ENCODE data around the gene HDAC9.

HDAC9 gene

GRCh38 chr7:18792871-18793595 lies 297.5 kb downstream of the HDAC9 start:
- ChIA-PET CTCF (no interaction called here), POLR2A (no interaction called here)
- Histone ChIP-seq H3K9me3 (ENCODE audit: control insufficient read depth, insufficient read depth, low read depth, low read length) (no peaks in the 10 kb centered on the region), H3K27ac (ENCODE audit: extremely low read depth, low read depth, low read length) (no peak overlapping the region), H3K4me3 (ENCODE audit: low read depth, low read length) (no peak overlapping the region), H3K4me1 (ENCODE audit: control insufficient read depth, insufficient read depth, low read length) (no peaks in the 10 kb centered on the region), H3K36me3 (ENCODE audit: control insufficient read depth in 2 of 2, insufficient read depth in 1 of 2, low read length in 2 of 2) (no peaks in the 10 kb centered on the region)
- TF ChIP-seq ZNF26 (tag by site-specific recombination; IDR thresholded peaks at IDR 0.05) (no peak), ZNF610 (tag by site-specific recombination; IDR thresholded peaks at IDR 0.05; ENCODE audit: borderline replicate concordance) (no peak), ZNF214 (tag by site-specific recombination; IDR thresholded peaks at IDR 0.05; ENCODE audit: borderline replicate concordance) (no peak), REPIN1 (tag by site-specific recombination; IDR thresholded peaks at IDR 0.05; ENCODE audit: low read depth) (no peak), ZNF692 (tag by site-specific recombination; IDR thresholded peaks at IDR 0.05) (no peak), ZNF473 (tag by site-specific recombination; IDR thresholded peaks at IDR 0.05) (no peak), ZNF112 (tag by site-specific recombination; IDR thresholded peaks at IDR 0.05) (no peak), ZNF121 (tag by site-specific recombination; IDR thresholded peaks at IDR 0.05) (no peak), ZNF114 (tag by site-specific recombination; IDR thresholded peaks at IDR 0.05) (no peak), ZNF274 (IDR thresholded peaks at IDR 0.05; ENCODE audit: low read length) (no peak), ZNF274 (tag by site-specific recombination; IDR thresholded peaks at IDR 0.05; ENCODE audit: borderline replicate concordance) (no peak), INSM2 (tag by site-specific recombination; IDR thresholded peaks at IDR 0.05) (no peak), ZNF704 (tag by site-specific recombination; IDR thresholded peaks at IDR 0.05) (no peak), ZNF521 (tag by site-specific recombination; IDR thresholded peaks at IDR 0.05) (no peak)
- TF ChIP-seq, protein P1, sequence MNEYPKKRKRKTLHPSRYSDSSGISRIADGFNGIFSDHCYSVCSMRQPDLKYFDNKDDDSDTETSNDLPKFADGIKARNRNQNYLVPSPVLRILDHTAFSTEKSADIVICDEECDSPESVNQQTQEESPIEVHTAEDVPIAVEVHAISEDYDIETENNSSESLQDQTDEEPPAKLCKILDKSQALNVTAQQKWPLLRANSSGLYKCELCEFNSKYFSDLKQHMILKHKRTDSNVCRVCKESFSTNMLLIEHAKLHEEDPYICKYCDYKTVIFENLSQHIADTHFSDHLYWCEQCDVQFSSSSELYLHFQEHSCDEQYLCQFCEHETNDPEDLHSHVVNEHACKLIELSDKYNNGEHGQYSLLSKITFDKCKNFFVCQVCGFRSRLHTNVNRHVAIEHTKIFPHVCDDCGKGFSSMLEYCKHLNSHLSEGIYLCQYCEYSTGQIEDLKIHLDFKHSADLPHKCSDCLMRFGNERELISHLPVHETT (tag by site-specific recombination; IDR thresholded peaks at IDR 0.05), result no peak
- TF ChIP-seq, protein P2, sequence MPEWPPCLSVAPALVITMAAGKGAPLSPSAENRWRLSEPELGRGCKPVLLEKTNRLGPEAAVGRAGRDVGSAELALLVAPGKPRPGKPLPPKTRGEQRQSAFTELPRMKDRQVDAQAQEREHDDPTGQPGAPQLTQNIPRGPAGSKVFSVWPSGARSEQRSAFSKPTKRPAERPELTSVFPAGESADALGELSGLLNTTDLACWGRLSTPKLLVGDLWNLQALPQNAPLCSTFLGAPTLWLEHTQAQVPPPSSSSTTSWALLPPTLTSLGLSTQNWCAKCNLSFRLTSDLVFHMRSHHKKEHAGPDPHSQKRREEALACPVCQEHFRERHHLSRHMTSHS (tag by site-specific recombination; IDR thresholded peaks at IDR 0.05), result no peak
- TF ChIP-seq, protein P3, sequence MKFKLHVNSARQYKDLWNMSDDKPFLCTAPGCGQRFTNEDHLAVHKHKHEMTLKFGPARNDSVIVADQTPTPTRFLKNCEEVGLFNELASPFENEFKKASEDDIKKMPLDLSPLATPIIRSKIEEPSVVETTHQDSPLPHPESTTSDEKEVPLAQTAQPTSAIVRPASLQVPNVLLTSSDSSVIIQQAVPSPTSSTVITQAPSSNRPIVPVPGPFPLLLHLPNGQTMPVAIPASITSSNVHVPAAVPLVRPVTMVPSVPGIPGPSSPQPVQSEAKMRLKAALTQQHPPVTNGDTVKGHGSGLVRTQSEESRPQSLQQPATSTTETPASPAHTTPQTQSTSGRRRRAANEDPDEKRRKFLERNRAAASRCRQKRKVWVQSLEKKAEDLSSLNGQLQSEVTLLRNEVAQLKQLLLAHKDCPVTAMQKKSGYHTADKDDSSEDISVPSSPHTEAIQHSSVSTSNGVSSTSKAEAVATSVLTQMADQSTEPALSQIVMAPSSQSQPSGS (tag by site-specific recombination; IDR thresholded peaks at IDR 0.05; ENCODE audit: low read depth), result no peak
- TF ChIP-seq, protein P4, sequence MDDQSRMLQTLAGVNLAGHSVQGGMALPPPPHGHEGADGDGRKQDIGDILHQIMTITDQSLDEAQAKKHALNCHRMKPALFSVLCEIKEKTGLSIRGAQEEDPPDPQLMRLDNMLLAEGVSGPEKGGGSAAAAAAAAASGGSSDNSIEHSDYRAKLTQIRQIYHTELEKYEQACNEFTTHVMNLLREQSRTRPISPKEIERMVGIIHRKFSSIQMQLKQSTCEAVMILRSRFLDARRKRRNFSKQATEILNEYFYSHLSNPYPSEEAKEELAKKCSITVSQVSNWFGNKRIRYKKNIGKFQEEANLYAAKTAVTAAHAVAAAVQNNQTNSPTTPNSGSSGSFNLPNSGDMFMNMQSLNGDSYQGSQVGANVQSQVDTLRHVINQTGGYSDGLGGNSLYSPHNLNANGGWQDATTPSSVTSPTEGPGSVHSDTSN (CRISPR knock-in tag; IDR thresholded peaks at IDR 0.05), result no peak
